GM23338 (cell line): ENCODE results near the gene CUBN. TPM values are rescaled to one million over a fixed set of nuclear protein-coding genes. Genes with fewer than 3 reads are reported as not detected.

ENCODE experiments used
- ATAC-seq: fragments of 200-7000 bp; cut with Tn5 transposase; 3 replicates; pipeline ENCODE4 v1.9.1; 2020
- DNase-seq: peaks from one replicate; pipeline ENCODE4 v3.0.0-alpha.2; 2015; ENCODE audit warnings: low spot score
- H2AFZ ChIP-seq: fragments of 200-600 bp; sonication (generic); 2 replicates; pipeline ENCODE4 v1.8.0; 2016; ENCODE audit warnings: antibody characterized with exemption, mild to moderate bottlenecking, moderate library complexity
- H3F3A ChIP-seq: fragments of 200-600 bp; sonication (generic); replicated peaks from 2 replicates; pipeline ENCODE4 v1.8.0; 2017; ENCODE audit warnings: antibody characterized with exemption, mixed run types, low read depth
- H3K27ac ChIP-seq: fragments of 200-600 bp; sonication (generic); 2 replicates; pipeline ENCODE4 v1.6.1; 2016; ENCODE audit warnings: low read depth
- H3K27me3 ChIP-seq: fragments of 200-600 bp; sonication (generic); 2 replicates; pipeline ENCODE4 v1.8.0; 2016; ENCODE audit warnings: mild to moderate bottlenecking, mixed run types, moderate library complexity; ENCODE audit not compliant: insufficient read depth
- H3K36me3 ChIP-seq: fragments of 200-600 bp; sonication (generic); 2 replicates; pipeline ENCODE4 v1.8.0; 2016; ENCODE audit warnings: mild to moderate bottlenecking; ENCODE audit not compliant: insufficient read depth
- H3K4me1 ChIP-seq: fragments of 200-600 bp; sonication (generic); 2 replicates; pipeline ENCODE4 v1.8.0; 2016; ENCODE audit warnings: mild to moderate bottlenecking, moderate library complexity; ENCODE audit not compliant: insufficient read depth
- H3K4me2 ChIP-seq: fragments of 200-600 bp; sonication (generic); 2 replicates; pipeline ENCODE4 v1.7.1; 2017; ENCODE audit warnings: mixed run types
- H3K4me3 ChIP-seq: fragments of 200-600 bp; sonication (generic); 2 replicates; pipeline ENCODE4 v1.6.1; 2016; ENCODE audit warnings: mixed run types
- H3K79me2 ChIP-seq: fragments of 200-600 bp; sonication (generic); replicated peaks from 2 replicates; pipeline ENCODE4 v1.8.0; 2017; ENCODE audit warnings: mild to moderate bottlenecking; ENCODE audit not compliant: insufficient read depth
- H3K9me2 ChIP-seq: fragments of 200-600 bp; sonication (generic); 2 replicates; pipeline ENCODE4 v1.8.0; 2017; ENCODE audit not compliant: insufficient read depth
- H4K20me1 ChIP-seq: fragments of 200-600 bp; sonication (generic); replicated peaks from 2 replicates; pipeline ENCODE4 v1.8.0; 2017; ENCODE audit warnings: mild to moderate bottlenecking; ENCODE audit not compliant: insufficient read depth
- H3K27ac Mint-ChIP-seq: 2 replicates; pipeline ENCODE4 v1.8.0; 2020; ENCODE audit warnings: inconsistent platforms, mild to moderate bottlenecking, moderate library complexity, mixed read lengths
- H3K27me3 Mint-ChIP-seq: 3 replicates; pipeline ENCODE4 v1.8.0; 2022; ENCODE audit warnings: low read depth, mild to moderate bottlenecking, moderate library complexity, mixed read lengths, inconsistent platforms; ENCODE audit not compliant: insufficient read depth, poor library complexity
- H3K36me3 Mint-ChIP-seq: 3 replicates; pipeline ENCODE4 v1.8.0; 2021; ENCODE audit warnings: low read depth, mild to moderate bottlenecking, inconsistent platforms, moderate library complexity, mixed read lengths
- H3K4me1 Mint-ChIP-seq: 3 replicates; pipeline ENCODE4 v1.8.0; 2020; ENCODE audit warnings: mild to moderate bottlenecking, inconsistent platforms, mixed read lengths
- H3K4me3 Mint-ChIP-seq: 3 replicates; pipeline ENCODE4 v1.8.0; 2021; ENCODE audit warnings: moderate library complexity, mild to moderate bottlenecking, inconsistent platforms, mixed read lengths
- H3K9me3 Mint-ChIP-seq: 3 replicates; pipeline ENCODE4 v1.8.0; 2020; ENCODE audit warnings: moderate library complexity, mild to moderate bottlenecking, inconsistent platforms, mixed read lengths
- CREB1 ChIP-seq: fragments of 250-450 bp; sonication (Bioruptor Pico); IDR thresholded peaks from 2 replicates; pipeline ENCODE4 v1.5.0; 2020; ENCODE audit warnings: low read depth, mild to moderate bottlenecking, moderate library complexity
- EZH2 ChIP-seq: fragments of 200-600 bp; sonication (generic); IDR thresholded peaks from one replicate; pipeline ENCODE4 v1.8.0; 2017; ENCODE audit warnings: antibody characterized with exemption, mild to moderate bottlenecking, low read depth; ENCODE audit not compliant: unreplicated experiment
- EZH2phosphoT487 ChIP-seq: fragments of 200-600 bp; sonication (generic); IDR thresholded peaks from one replicate; pipeline ENCODE4 v1.8.1; 2018; ENCODE audit warnings: antibody characterized with exemption; ENCODE audit not compliant: unreplicated experiment
- JUNB ChIP-seq: IDR thresholded peaks from one replicate; pipeline ENCODE4 v1.6.1; 2016; ENCODE audit warnings: antibody characterized with exemption; ENCODE audit not compliant: unreplicated experiment
- NANOG ChIP-seq: IDR thresholded peaks from 2 replicates; pipeline ENCODE4 v1.6.1; 2016; ENCODE audit warnings: antibody characterized with exemption, borderline replicate concordance
- POLR2AphosphoS5 ChIP-seq: IDR thresholded peaks from 2 replicates; pipeline ENCODE4 v1.6.1; 2016; ENCODE audit warnings: antibody characterized with exemption, low read depth
- STAT1 ChIP-seq: IDR thresholded peaks from one replicate; pipeline ENCODE4 v1.6.1; 2016; ENCODE audit warnings: antibody characterized with exemption; ENCODE audit not compliant: unreplicated experiment
- ZNF114 ChIP-seq: fragments of 250-450 bp; sonication (Bioruptor Pico); IDR thresholded peaks from 2 replicates; pipeline ENCODE4 v1.5.0; 2020; ENCODE audit warnings: mild to moderate bottlenecking, moderate library complexity
- ZNF331 ChIP-seq: fragments of 250-450 bp; sonication (Bioruptor Pico); IDR thresholded peaks from 2 replicates; pipeline ENCODE4 v1.5.0; 2020; ENCODE audit warnings: low read depth, mild to moderate bottlenecking, moderate library complexity
- polyA plus RNA-seq: library from polyadenylated mRNA; unstranded; fragments of >200 nt; fragmentation: Nextera tagmentation; extraction: Ambion mirVana; gene quantifications from 2 replicates; pipeline ENCODE4 v1.2.1, GENCODE V29; 2016
- total RNA-seq: library from RNA; depleted of rRNA; stranded (reverse); fragments of >200 nt; shearing (Covaris generic); gene quantifications from 2 replicates; pipeline ENCODE4 v1.2.3, GENCODE V29; 2014
- TF ChIP-seq, protein P1 (sequence below): IDR thresholded peaks from 2 replicates; pipeline ENCODE4 v1.6.1; 2016; ENCODE audit warnings: antibody characterized with exemption
- TF ChIP-seq, protein P2 (sequence below), 2 experiments: fragments of 200-600 bp in 1 of 2; sonication (generic) in 1 of 2; conservative IDR thresholded peaks; 2 replicates each; pipeline versions ENCODE4 v1.5.1 to v1.6.1; 2016 to 2017; ENCODE audit warnings: antibody characterized with exemption in 2 of 2, low read depth in 2 of 2, mild to moderate bottlenecking in 2 of 2, moderate library complexity in 1 of 2
- TF ChIP-seq, protein P3 (sequence below): IDR thresholded peaks from one replicate; pipeline ENCODE4 v1.6.1; 2018; ENCODE audit warnings: antibody characterized with exemption; ENCODE audit not compliant: unreplicated experiment
- TF ChIP-seq, protein P4 (sequence below): fragments of 250-450 bp; sonication (Bioruptor Pico); IDR thresholded peaks from 2 replicates; pipeline ENCODE4 v1.5.0; 2020; ENCODE audit warnings: mild to moderate bottlenecking, moderate library complexity

The CUBN gene
- total and polyA plus RNA-seq, 2 experiments from 2014 or later = 0.06 to 1.8 TPM

DNA sequence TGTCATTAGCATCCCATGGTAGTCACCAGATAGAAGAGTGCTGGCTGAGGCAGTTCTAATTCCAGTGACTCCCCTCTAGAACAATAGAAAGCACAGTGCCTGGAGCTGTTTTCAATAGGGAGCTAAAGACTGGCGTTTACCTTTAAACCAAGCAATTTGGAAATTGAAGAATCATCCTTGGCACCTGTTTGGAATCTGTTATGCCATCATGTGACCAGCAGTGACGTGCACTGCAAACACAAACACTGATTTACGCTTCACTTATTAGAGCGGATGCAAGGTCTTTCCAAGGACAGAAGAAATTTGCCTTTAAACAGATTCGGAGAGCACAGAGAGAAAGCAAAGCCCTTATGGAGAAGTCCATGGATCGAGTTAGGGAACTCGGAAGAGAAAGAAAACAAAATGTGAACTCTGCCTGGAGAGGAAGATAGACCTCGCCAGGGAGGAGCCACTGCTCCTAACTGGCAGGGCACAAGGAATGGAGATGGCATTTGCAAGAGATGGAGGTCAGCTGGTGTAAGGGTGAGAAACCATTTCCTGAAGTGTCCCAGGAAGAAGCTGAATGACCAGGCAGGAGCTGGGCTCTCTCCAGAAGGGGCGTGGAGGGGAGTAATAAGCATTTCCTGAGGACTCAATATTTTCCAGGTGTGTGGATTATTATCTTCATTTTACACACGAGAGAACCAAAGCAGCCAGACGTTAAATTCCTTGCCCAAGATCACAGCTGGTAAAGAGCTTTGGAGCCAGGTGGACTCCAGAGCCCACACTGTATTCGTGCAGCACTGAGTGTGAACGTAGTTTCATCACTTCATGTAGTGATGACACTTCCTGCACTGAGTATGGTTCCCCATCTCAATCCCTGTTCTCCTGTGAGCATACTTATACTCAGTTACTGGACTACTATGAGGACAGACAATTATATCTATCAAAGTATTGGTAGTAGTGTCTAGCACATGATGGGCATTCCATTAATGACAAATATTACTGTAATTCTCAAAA is 97.7 kb downstream of the CUBN start:
- Mint-ChIP-seq H3K9me3 (no peaks in the 10 kb centered on the region), H3K27me3 (no peaks in the 10 kb centered on the region), H3K4me1 (peaks cover 10% of the 10 kb centered on the region; the same call in 2 of the 3 replicates), H3K4me3 (no peak overlapping the region), H3K27ac (no peak overlapping the region), H3K36me3 (no peaks in the 10 kb centered on the region)
- Histone ChIP-seq H4K20me1 (no peaks in the 10 kb centered on the region), H3K79me2 (no peaks in the 10 kb centered on the region), H2AFZ (peak overlapping the region; percentile 59), H3K27ac (no peak overlapping the region), H3K27me3 (no peaks in the 10 kb centered on the region), H3K4me3 (no peak overlapping the region), H3K36me3 (no peaks in the 10 kb centered on the region), H3K9me2 (0 out of 2 replicates have a peak, but pooled peaks cover 6% of the 10 kb centered on the region), H3F3A (no peaks in the 10 kb centered on the region), H3K4me2 (no peak overlapping the region), H3K4me1 (peaks cover 4% of the 10 kb centered on the region; the same call in 1 of the 2 replicates)
- TF ChIP-seq JUNB (no peak), EZH2phosphoT487 (no peak), CREB1 (CRISPR knock-in tag) (no peak), ZNF114 (CRISPR knock-in tag) (no peak), POLR2AphosphoS5 (no peak), NANOG (no peak), STAT1 (no peak), EZH2 (no peak), ZNF331 (CRISPR knock-in tag) (no peak)
- TF ChIP-seq, protein P1, sequence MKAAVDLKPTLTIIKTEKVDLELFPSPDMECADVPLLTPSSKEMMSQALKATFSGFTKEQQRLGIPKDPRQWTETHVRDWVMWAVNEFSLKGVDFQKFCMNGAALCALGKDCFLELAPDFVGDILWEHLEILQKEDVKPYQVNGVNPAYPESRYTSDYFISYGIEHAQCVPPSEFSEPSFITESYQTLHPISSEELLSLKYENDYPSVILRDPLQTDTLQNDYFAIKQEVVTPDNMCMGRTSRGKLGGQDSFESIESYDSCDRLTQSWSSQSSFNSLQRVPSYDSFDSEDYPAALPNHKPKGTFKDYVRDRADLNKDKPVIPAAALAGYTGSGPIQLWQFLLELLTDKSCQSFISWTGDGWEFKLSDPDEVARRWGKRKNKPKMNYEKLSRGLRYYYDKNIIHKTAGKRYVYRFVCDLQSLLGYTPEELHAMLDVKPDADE = no peak
- TF ChIP-seq, protein P2, sequence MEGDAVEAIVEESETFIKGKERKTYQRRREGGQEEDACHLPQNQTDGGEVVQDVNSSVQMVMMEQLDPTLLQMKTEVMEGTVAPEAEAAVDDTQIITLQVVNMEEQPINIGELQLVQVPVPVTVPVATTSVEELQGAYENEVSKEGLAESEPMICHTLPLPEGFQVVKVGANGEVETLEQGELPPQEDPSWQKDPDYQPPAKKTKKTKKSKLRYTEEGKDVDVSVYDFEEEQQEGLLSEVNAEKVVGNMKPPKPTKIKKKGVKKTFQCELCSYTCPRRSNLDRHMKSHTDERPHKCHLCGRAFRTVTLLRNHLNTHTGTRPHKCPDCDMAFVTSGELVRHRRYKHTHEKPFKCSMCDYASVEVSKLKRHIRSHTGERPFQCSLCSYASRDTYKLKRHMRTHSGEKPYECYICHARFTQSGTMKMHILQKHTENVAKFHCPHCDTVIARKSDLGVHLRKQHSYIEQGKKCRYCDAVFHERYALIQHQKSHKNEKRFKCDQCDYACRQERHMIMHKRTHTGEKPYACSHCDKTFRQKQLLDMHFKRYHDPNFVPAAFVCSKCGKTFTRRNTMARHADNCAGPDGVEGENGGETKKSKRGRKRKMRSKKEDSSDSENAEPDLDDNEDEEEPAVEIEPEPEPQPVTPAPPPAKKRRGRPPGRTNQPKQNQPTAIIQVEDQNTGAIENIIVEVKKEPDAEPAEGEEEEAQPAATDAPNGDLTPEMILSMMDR (conservative IDR thresholded peaks at IDR 0.05; ENCODE audit: low read depth in 2 of 2) = no peak
- TF ChIP-seq, protein P3, sequence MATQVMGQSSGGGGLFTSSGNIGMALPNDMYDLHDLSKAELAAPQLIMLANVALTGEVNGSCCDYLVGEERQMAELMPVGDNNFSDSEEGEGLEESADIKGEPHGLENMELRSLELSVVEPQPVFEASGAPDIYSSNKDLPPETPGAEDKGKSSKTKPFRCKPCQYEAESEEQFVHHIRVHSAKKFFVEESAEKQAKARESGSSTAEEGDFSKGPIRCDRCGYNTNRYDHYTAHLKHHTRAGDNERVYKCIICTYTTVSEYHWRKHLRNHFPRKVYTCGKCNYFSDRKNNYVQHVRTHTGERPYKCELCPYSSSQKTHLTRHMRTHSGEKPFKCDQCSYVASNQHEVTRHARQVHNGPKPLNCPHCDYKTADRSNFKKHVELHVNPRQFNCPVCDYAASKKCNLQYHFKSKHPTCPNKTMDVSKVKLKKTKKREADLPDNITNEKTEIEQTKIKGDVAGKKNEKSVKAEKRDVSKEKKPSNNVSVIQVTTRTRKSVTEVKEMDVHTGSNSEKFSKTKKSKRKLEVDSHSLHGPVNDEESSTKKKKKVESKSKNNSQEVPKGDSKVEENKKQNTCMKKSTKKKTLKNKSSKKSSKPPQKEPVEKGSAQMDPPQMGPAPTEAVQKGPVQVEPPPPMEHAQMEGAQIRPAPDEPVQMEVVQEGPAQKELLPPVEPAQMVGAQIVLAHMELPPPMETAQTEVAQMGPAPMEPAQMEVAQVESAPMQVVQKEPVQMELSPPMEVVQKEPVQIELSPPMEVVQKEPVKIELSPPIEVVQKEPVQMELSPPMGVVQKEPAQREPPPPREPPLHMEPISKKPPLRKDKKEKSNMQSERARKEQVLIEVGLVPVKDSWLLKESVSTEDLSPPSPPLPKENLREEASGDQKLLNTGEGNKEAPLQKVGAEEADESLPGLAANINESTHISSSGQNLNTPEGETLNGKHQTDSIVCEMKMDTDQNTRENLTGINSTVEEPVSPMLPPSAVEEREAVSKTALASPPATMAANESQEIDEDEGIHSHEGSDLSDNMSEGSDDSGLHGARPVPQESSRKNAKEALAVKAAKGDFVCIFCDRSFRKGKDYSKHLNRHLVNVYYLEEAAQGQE = no peak
- TF ChIP-seq, protein P4, sequence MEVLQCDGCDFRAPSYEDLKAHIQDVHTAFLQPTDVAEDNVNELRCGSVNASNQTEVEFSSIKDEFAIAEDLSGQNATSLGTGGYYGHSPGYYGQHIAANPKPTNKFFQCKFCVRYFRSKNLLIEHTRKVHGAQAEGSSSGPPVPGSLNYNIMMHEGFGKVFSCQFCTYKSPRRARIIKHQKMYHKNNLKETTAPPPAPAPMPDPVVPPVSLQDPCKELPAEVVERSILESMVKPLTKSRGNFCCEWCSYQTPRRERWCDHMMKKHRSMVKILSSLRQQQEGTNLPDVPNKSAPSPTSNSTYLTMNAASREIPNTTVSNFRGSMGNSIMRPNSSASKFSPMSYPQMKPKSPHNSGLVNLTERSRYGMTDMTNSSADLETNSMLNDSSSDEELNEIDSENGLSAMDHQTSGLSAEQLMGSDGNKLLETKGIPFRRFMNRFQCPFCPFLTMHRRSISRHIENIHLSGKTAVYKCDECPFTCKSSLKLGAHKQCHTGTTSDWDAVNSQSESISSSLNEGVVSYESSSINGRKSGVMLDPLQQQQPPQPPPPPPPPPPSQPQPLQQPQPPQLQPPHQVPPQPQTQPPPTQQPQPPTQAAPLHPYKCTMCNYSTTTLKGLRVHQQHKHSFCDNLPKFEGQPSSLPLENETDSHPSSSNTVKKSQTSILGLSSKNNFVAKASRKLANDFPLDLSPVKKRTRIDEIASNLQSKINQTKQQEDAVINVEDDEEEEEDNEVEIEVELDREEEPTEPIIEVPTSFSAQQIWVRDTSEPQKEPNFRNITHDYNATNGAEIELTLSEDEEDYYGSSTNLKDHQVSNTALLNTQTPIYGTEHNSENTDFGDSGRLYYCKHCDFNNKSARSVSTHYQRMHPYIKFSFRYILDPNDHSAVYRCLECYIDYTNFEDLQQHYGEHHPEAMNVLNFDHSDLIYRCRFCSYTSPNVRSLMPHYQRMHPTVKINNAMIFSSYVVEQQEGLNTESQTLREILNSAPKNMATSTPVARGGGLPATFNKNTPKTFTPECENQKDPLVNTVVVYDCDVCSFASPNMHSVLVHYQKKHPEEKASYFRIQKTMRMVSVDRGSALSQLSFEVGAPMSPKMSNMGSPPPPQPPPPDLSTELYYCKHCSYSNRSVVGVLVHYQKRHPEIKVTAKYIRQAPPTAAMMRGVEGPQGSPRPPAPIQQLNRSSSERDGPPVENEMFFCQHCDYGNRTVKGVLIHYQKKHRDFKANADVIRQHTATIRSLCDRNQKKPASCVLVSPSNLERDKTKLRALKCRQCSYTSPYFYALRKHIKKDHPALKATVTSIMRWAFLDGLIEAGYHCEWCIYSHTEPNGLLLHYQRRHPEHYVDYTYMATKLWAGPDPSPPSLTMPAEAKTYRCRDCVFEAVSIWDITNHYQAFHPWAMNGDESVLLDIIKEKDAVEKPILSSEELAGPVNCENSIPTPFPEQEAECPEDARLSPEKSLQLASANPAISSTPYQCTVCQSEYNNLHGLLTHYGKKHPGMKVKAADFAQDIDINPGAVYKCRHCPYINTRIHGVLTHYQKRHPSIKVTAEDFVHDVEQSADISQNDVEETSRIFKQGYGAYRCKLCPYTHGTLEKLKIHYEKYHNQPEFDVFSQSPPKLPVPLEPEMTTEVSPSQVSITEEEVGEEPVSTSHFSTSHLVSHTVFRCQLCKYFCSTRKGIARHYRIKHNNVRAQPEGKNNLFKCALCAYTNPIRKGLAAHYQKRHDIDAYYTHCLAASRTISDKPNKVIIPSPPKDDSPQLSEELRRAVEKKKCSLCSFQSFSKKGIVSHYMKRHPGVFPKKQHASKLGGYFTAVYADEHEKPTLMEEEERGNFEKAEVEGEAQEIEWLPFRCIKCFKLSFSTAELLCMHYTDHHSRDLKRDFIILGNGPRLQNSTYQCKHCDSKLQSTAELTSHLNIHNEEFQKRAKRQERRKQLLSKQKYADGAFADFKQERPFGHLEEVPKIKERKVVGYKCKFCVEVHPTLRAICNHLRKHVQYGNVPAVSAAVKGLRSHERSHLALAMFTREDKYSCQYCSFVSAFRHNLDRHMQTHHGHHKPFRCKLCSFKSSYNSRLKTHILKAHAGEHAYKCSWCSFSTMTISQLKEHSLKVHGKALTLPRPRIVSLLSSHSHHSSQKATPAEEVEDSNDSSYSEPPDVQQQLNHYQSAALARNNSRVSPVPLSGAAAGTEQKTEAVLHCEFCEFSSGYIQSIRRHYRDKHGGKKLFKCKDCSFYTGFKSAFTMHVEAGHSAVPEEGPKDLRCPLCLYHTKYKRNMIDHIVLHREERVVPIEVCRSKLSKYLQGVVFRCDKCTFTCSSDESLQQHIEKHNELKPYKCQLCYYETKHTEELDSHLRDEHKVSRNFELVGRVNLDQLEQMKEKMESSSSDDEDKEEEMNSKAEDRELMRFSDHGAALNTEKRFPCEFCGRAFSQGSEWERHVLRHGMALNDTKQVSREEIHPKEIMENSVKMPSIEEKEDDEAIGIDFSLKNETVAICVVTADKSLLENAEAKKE (CRISPR knock-in tag) = no peak
- ATAC-seq (no peak), DNase-seq (no peak)
